HG03280 (cell line): ENCODE measurements around the gene NDUFS7.
A peak's percentile ranks its signal among the peaks of the same experiment; 100 is the strongest.
"Not testable (repeated sequence)": the region's sequence is repeated elsewhere in the genome, so short reads cannot be mapped to it uniquely, and the experiment has no call there.

Source experiments
- ATAC-seq: cut with Tn5 transposase; IDR thresholded peaks from one replicate; pipeline ENCODE4 v1.9.1; 2021; ENCODE audit warnings: mild to moderate bottlenecking, moderate library complexity; ENCODE audit not compliant: unreplicated experiment

The NDUFS7 gene

DNA sequence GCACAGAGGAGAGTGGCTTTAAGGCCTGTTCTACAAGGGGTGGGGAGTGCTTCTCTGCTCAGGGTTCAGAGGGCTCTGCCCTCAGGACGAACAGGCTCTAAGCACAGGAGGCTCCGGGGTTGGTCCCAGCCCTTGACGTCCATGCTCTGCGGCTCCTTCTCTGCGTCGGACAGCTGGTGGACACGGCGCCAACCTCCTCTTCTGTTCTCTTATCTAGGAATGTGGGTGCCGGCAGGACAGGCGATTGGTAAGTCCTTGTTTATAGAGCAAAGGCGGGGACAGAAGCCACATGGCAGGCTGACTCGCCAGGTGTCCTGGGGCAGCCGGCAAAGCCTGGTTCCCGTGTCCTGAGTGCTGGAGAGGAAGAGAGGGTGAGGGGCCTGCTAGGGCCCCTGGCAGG is 46.0 kb downstream of the NDUFS7 start:
- ATAC-seq: no peak

- no peak for ATAC-seq
Observed at GRCh38 chr19:1430246-1430645, 46.5 kb downstream of the NDUFS7 start.

GRCh38 chr19:1431759-1432506 is 48.2 kb downstream of the NDUFS7 start:
- ATAC-seq: no peak

- no peak for ATAC-seq
Observed at GRCh38 chr19:1432507-1432887, 48.8 kb downstream of the NDUFS7 start.

GRCh38 chr19:1433119-1434039 is 49.7 kb downstream of the NDUFS7 start:
- no peak for ATAC-seq

DNA sequence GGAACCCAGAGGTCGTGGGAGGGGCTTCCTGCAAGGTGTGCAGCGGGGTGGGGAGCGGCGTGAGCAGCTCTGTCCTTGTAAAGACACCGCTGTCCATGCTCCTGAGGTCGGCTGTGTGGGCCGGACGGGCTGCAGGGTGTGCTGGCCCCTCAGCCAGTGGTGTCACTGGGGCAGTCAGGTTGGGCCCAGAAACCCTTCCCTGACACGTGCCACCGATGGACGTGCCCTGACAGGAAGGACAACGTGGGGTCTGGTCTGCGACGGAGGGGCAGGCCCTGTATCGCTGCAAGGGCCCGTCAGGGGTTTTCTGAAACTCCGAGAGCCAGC is 50.3 kb downstream of the NDUFS7 start:
- no peak for ATAC-seq

DNA sequence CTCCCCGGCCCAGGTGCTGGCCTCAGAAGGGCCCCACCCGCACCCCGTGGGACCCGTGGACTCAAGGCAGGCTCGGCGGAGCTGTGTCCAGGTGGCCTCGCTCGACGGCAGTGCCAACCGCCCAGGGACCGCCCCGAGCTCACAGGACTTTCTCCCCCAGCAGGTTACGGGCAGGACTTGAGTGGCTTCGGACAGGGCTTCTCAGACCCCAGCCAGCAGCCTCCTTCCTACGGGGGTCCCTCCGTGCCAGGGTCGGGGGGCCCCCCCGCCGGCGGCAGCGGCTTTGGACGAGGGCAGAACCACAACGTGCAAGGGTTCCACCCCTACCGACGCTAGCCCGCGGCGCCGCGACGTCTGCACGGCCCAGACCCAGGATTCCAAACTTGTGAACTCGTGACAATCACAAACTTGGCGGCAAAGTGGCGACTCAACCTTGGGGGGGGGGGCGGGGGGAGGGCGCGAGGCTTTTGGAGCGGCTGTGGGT is 50.9 kb downstream of the NDUFS7 start:
- ATAC-seq: no peak

- ATAC-seq: no peak
Observed at GRCh38 chr19:1435378-1435989, 51.8 kb downstream of the NDUFS7 start.

GRCh38 chr19:1437609-1438008 is 53.9 kb downstream of the NDUFS7 start:
- ATAC-seq: no peak

- ATAC-seq: peak; percentile 77
Observed at GRCh38 chr19:1438035-1438932, 54.6 kb downstream of the NDUFS7 start, which contains the start of gene RPS15. Gene RPS15, plus strand, starts transcription at chr19:1438396. Its CDS starts 30 bp downstream, at chr19:1438426.

- ATAC-seq: no peak
Observed at GRCh38 chr19:1438933-1439354, 55.2 kb downstream of the NDUFS7 start.

GRCh38 chr19:1439525-1440417 is 56.1 kb downstream of the NDUFS7 start:
- ATAC-seq: not testable (repeated sequence)

DNA sequence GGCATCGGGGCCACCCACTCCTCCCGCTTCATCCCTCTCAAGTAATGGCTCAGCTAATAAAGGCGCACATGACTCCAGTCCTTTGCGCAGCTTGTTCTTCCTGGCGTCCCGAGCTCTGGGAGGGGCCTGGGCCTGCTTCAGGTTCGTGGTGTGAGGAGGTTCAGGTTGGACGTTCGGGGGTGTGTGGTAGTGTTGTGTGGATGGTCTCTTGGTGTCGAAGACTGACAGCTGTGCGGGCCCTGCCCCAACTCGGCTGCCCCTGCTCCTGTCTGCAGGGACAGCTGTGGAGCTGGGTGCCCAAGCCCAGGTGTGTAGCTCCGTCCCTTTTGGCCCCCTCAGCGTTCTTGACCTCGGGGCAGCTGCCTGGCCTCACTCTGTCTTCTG is 56.7 kb downstream of the NDUFS7 start:
- ATAC-seq: no peak

DNA sequence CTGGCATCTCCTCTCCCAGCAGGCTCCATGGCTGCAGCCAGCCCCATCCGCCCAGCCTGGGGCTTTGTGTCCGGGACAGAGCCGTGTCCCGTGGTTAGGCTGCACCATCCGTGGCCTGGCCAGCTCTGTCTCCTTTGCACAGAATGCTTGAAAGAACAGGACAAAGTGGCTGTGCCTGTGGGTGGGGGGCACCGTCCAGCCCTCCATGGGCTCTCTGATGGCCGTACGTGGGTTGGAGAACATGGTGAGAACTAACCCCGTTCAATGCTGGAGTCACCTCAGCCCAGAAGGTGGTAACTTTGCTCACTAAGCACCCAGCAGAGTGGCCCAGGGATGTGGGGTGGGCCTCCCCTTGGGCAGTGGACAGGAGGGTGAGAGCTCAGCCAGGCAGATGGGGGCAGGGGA is 57.3 kb downstream of the NDUFS7 start:
- ATAC-seq: no peak

GRCh38 chr19:1441677-1442438 is 58.2 kb downstream of the NDUFS7 start:
- ATAC-seq: no peak
